ENCODE results near the gene RPS16. TPM values are rescaled to one million over a fixed set of nuclear protein-coding genes. Genes with fewer than 3 reads are reported as not detected.

Gene RPS16
- total and polyA plus RNA-seq, 2 of the 8 experiments (the other 6 are each of a cell fraction or from before 2014, with no cell fraction given) = 2,433 to 7,810 TPM

DNA sequence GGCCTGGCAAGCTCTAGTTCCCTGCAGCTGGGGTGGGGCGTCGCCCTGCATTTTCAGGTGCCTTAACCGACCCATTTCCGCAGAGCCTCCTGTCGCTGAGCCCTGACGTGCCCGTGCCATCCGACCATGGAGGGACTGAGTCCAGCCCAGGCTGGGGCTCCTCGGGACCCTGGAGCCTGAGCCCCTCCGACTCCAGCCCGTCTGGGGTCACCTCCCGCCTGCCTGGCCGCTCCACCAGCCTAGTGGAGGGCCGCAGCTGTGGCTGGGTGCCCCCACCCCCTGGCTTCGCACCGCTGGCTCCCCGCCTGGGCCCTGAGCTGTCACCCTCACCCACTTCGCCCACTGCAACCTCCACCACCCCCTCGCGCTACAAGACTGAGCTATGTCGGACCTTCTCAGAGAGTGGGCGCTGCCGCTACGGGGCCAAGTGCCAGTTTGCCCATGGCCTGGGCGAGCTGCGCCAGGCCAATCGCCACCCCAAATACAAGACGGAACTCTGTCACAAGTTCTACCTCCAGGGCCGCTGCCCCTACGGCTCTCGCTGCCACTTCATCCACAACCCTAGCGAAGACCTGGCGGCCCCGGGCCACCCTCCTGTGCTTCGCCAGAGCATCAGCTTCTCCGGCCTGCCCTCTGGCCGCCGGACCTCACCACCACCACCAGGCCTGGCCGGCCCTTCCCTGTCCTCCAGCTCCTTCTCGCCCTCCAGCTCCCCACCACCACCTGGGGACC, 27.9 kb downstream of the RPS16 start:
- Histone ChIP-seq H2BK15ac (ENCODE audit: low read length) (no peak overlapping the region; the same call in 1 of the 2 replicates), H3K4me2 (ENCODE audit: insufficient read depth in 1 of 2, low read depth in 2 of 2, low read length in 2 of 2) (peak overlapping the region; percentile 81 to 84), H2AK5ac (ENCODE audit: low read depth, low read length) (no peak overlapping the region; the same call in 1 of the 2 replicates), H2AFZ (ENCODE audit: low read length) (no peak overlapping the region), H3K27ac (ENCODE audit: low read depth, low read length) (no peak overlapping the region), H3K18ac (ENCODE audit: extremely low read depth, low read length) (no peak overlapping the region), H2BK20ac (ENCODE audit: low read length) (no peak overlapping the region), H2BK120ac (replicated peaks; ENCODE audit: low read depth, low read length) (no peak overlapping the region), H4K5ac (ENCODE audit: insufficient read length, low read depth, low read length) (no peak overlapping the region), H4K91ac (replicated peaks; ENCODE audit: insufficient read length, low read length) (no peak overlapping the region), H4K20me1 (replicated peaks in 1 of 2; ENCODE audit: control insufficient read depth in 1 of 2, insufficient read depth in 2 of 2, low read length in 2 of 2) (peaks cover 0 to 5% of the 10 kb centered on the region in 2 experiments), H2BK12ac (ENCODE audit: low read depth, low read length) (0 out of 2 replicates have a peak overlapping the region, but pooled peaks have one; percentile 75), H2BK5ac (ENCODE audit: low read depth, low read length) (no peak overlapping the region), H3K79me2 (ENCODE audit: control insufficient read depth in 1 of 2, insufficient read depth in 2 of 2, low read length in 2 of 2) (peaks cover 0 to 20% of the 10 kb centered on the region in 2 experiments; a peak in 1 of 4 replicates), H3K27me3 (replicated peaks in 1 of 4; ENCODE audit: control insufficient read depth in 3 of 4, extremely low read depth in 1 of 4, insufficient read depth in 3 of 4, low read length in 3 of 4) (no peaks in the 10 kb centered on the region), H3K23ac (ENCODE audit: insufficient read length) (no peak overlapping the region), H3K14ac (ENCODE audit: insufficient read length) (no peak overlapping the region), H3K56ac (replicated peaks; ENCODE audit: insufficient read length, low read depth, low read length) (no peak overlapping the region), H3K9ac (replicated peaks in 1 of 4; ENCODE audit: extremely low read depth in 1 of 4, low read depth in 3 of 4, low read length in 3 of 4) (peak overlapping the region in 2 of 4 experiments; percentile 64 to 77; a peak in 3 of 7 replicates), H3K9me3 (ENCODE audit: insufficient read depth in 2 of 2, low read depth in 1 of 2, low read length in 1 of 2) (no peaks in the 10 kb centered on the region), H3K4me3 (ENCODE audit: extremely low read depth in 1 of 4, insufficient read depth in 2 of 4, low read depth in 3 of 4, low read length in 4 of 4) (peak overlapping the region; percentile 63 to 91 (median 84)), H4K8ac (ENCODE audit: extremely low read depth, insufficient read depth, low read length) (peak overlapping the region; percentile 83), H3K79me1 (ENCODE audit: low read depth, low read length) (no peaks in the 10 kb centered on the region), H3K36me3 (ENCODE audit: control insufficient read depth in 2 of 4, insufficient read depth in 4 of 4, low read length in 3 of 4) (peaks cover 0 to 5% (median 0%) of the 10 kb centered on the region in 4 experiments; a peak in 1 of 8 replicates), H3K4me1 (replicated peaks in 1 of 4; ENCODE audit: control insufficient read depth in 3 of 4, insufficient read depth in 4 of 4, low read length in 3 of 4) (peaks cover 10 to 41% (median 21%) of the 10 kb centered on the region in 4 experiments), H3K4ac (replicated peaks; ENCODE audit: insufficient read length, low read depth, low read length) (no peak overlapping the region), H3K23me2 (ENCODE audit: low read depth, low read length) (peaks cover 23% of the 10 kb centered on the region)
- DNase-seq (ENCODE audit: low read depth in 1 of 2, low spot score in 2 of 2) (peak in 1 of 2 experiments; percentile 54), FAIRE-seq (no peak)
- POLR2A ChIA-PET (ENCODE audit: partially characterized antibody) = interaction anchor here (0.6 to 14.3 kb wide), 16 partner anchors 9 to 1503 kb away, joined by 3 to 234 read pairs (median 4); partner anchors contain the start of genes MED29, PAF1, RPS16 and SUPT5H
- TF ChIP-seq ASH2L (IDR thresholded peaks at IDR 0.05; ENCODE audit: low read length) (no peak), POLR2AphosphoS5 (IDR thresholded peaks at IDR 0.05; ENCODE audit: low read depth, low read length) (peak; percentile 16; the same call in 1 of the 2 replicates), BRCA1 (IDR thresholded peaks at IDR 0.05; ENCODE audit: low read depth, low read length) (no peak), POLR2A (IDR thresholded peaks at IDR 0.05; ENCODE audit: control extremely low read depth in 1 of 2, low read depth in 2 of 2, low read length in 2 of 2) (no peak; a peak in 1 of 3 replicates)
- WGBS, 2 experiments (ENCODE audit: extremely low coverage in 1 of 2, insufficient coverage in 1 of 2, insufficient read length in 1 of 2, insufficient replicate concordance in 2 of 2, low coverage in 1 of 2, low lambda C conversion rate in 2 of 2, missing lambda C conversion rate in 1 of 2) = 78% methylated on average over 27 of the region's 40 CpGs; no CpG with 5 or more reads in 1 of the 2 experiments
- CTCF ChIA-PET (ENCODE audit: partially characterized antibody) = interaction anchor here (0.6 to 3.9 kb wide), 7 partner anchors 11 to 52 kb away, joined by 3 to 38 read pairs (median 3); partner anchors contain the start of gene RPS16

Data from H1 (cell line).